ENCODE data around the gene TMEM187.

DNA sequence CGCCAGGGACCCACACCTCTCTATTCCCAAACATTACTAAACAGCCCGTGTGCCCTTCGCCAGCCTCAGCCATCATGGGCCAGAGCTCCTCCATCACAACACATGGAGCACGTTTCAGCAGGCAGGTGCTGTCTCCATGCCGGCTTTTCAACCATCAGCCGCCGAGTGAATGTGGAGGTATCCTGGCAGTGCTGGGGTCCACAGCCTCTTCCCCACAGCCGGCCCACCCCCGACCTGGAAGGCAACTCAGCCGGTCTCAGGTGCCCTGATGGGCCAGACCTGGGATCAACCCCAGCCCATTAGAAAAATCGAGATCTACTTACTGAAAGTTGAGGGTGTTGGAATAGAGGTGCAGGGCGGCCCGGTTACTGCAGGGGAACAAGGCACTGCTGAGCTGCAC, 40.8 kb upstream of the TMEM187 start:
- TF ChIP-seq, protein P1, sequence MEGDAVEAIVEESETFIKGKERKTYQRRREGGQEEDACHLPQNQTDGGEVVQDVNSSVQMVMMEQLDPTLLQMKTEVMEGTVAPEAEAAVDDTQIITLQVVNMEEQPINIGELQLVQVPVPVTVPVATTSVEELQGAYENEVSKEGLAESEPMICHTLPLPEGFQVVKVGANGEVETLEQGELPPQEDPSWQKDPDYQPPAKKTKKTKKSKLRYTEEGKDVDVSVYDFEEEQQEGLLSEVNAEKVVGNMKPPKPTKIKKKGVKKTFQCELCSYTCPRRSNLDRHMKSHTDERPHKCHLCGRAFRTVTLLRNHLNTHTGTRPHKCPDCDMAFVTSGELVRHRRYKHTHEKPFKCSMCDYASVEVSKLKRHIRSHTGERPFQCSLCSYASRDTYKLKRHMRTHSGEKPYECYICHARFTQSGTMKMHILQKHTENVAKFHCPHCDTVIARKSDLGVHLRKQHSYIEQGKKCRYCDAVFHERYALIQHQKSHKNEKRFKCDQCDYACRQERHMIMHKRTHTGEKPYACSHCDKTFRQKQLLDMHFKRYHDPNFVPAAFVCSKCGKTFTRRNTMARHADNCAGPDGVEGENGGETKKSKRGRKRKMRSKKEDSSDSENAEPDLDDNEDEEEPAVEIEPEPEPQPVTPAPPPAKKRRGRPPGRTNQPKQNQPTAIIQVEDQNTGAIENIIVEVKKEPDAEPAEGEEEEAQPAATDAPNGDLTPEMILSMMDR (conservative IDR thresholded peaks at IDR 0.05) = no peak
- no peak for TF ChIP-seq ZFX (IDR thresholded peaks at IDR 0.05)
